ENCODE data around the gene CYTH3.

Gene CYTH3

GRCh38 chr7:6221340-6222319, 50.8 kb downstream of the CYTH3 start:
- Histone ChIP-seq H3K27ac (ENCODE audit: low read depth in 2 of 2, low read length in 2 of 2) (no peak overlapping the region), H3K9me3 (ENCODE audit: control insufficient read depth in 2 of 2, low read length in 2 of 2) (no peaks in the 10 kb centered on the region), H3K36me3 (ENCODE audit: control insufficient read depth in 2 of 2, insufficient read depth in 2 of 2, low read length in 2 of 2) (no peaks in the 10 kb centered on the region), H3K27me3 (ENCODE audit: control insufficient read depth in 2 of 2, insufficient read depth in 2 of 2, low read length in 2 of 2) (no peaks in the 10 kb centered on the region), H3K9ac (ENCODE audit: low read depth in 1 of 2, low read length in 2 of 2) (no peak overlapping the region), H3K4me3 (ENCODE audit: low read length in 2 of 2) (no peak overlapping the region), H3K4me1 (ENCODE audit: control insufficient read depth in 2 of 2, insufficient read depth in 2 of 2, low read length in 2 of 2) (peaks cover 2 to 5% of the 10 kb centered on the region in 2 donors)

- Histone ChIP-seq H3K4me1 (ENCODE audit: control insufficient read depth in 2 of 2, insufficient read depth in 2 of 2, low read length in 2 of 2) (peaks cover 0 to 2% of the 10 kb centered on the region in 2 donors), H3K27ac (ENCODE audit: low read depth in 2 of 2, low read length in 2 of 2) (no peak overlapping the region), H3K9ac (ENCODE audit: low read depth in 1 of 2, low read length in 2 of 2) (no peak overlapping the region), H3K9me3 (ENCODE audit: control insufficient read depth in 2 of 2, low read length in 2 of 2) (no peaks in the 10 kb centered on the region), H3K27me3 (ENCODE audit: control insufficient read depth in 2 of 2, insufficient read depth in 2 of 2, low read length in 2 of 2) (no peaks in the 10 kb centered on the region), H3K4me3 (ENCODE audit: low read length in 2 of 2) (no peak overlapping the region), H3K36me3 (ENCODE audit: control insufficient read depth in 2 of 2, insufficient read depth in 2 of 2, low read length in 2 of 2) (no peaks in the 10 kb centered on the region)
Observed at GRCh38 chr7:6218329-6218728, 54.1 kb downstream of the CYTH3 start.

GRCh38 chr7:6212008-6212407, 60.4 kb downstream of the CYTH3 start:
- Histone ChIP-seq H3K9ac (ENCODE audit: low read depth in 1 of 2, low read length in 2 of 2) (no peak overlapping the region), H3K27me3 (ENCODE audit: control insufficient read depth in 2 of 2, insufficient read depth in 2 of 2, low read length in 2 of 2) (no peaks in the 10 kb centered on the region), H3K9me3 (ENCODE audit: control insufficient read depth in 2 of 2, low read length in 2 of 2) (no peaks in the 10 kb centered on the region)

GRCh38 chr7:6210621-6211372, 61.6 kb downstream of the CYTH3 start:
- Histone ChIP-seq H3K9me3 (ENCODE audit: control insufficient read depth in 2 of 2, low read length in 2 of 2) (no peaks in the 10 kb centered on the region), H3K9ac (ENCODE audit: low read depth in 1 of 2, low read length in 2 of 2) (no peak overlapping the region), H3K27ac (ENCODE audit: low read depth in 2 of 2, low read length in 2 of 2) (no peak overlapping the region), H3K4me1 (ENCODE audit: control insufficient read depth in 2 of 2, insufficient read depth in 2 of 2, low read length in 2 of 2) (no peaks in the 10 kb centered on the region), H3K36me3 (ENCODE audit: control insufficient read depth in 2 of 2, insufficient read depth in 2 of 2, low read length in 2 of 2) (no peaks in the 10 kb centered on the region), H3K27me3 (ENCODE audit: control insufficient read depth in 2 of 2, insufficient read depth in 2 of 2, low read length in 2 of 2) (no peaks in the 10 kb centered on the region), H3K4me3 (ENCODE audit: low read length in 2 of 2) (no peak overlapping the region)

More at GRCh38 chr7:6212008-6212407, 60.4 kb downstream of the CYTH3 start:
- Histone ChIP-seq H3K4me1 (ENCODE audit: control insufficient read depth in 2 of 2, insufficient read depth in 2 of 2, low read length in 2 of 2) (no peaks in the 10 kb centered on the region), H3K4me3 (ENCODE audit: low read length in 2 of 2) (no peak overlapping the region), H3K36me3 (ENCODE audit: control insufficient read depth in 2 of 2, insufficient read depth in 2 of 2, low read length in 2 of 2) (no peaks in the 10 kb centered on the region), H3K27ac (ENCODE audit: low read depth in 2 of 2, low read length in 2 of 2) (no peak overlapping the region)

- Histone ChIP-seq H3K4me3 (ENCODE audit: low read length in 2 of 2) (no peak overlapping the region), H3K9ac (ENCODE audit: low read depth in 1 of 2, low read length in 2 of 2) (no peak overlapping the region), H3K4me1 (ENCODE audit: control insufficient read depth in 2 of 2, insufficient read depth in 2 of 2, low read length in 2 of 2) (no peaks in the 10 kb centered on the region), H3K27ac (ENCODE audit: low read depth in 2 of 2, low read length in 2 of 2) (no peak overlapping the region), H3K9me3 (ENCODE audit: control insufficient read depth in 2 of 2, low read length in 2 of 2) (no peaks in the 10 kb centered on the region), H3K36me3 (ENCODE audit: control insufficient read depth in 2 of 2, insufficient read depth in 2 of 2, low read length in 2 of 2) (no peaks in the 10 kb centered on the region), H3K27me3 (ENCODE audit: control insufficient read depth in 2 of 2, insufficient read depth in 2 of 2, low read length in 2 of 2) (no peaks in the 10 kb centered on the region)
Observed at GRCh38 chr7:6209340-6209739, 63.1 kb downstream of the CYTH3 start.

- H3K4me3 ChIP-seq (ENCODE audit: low read length in 2 of 2), result no peak overlapping the region
- H3K9ac ChIP-seq (ENCODE audit: low read depth in 1 of 2, low read length in 2 of 2), result no peak overlapping the region
- H3K4me1 ChIP-seq (ENCODE audit: control insufficient read depth in 2 of 2, insufficient read depth in 2 of 2, low read length in 2 of 2), result no peaks in the 10 kb centered on the region
- H3K27ac ChIP-seq (ENCODE audit: low read depth in 2 of 2, low read length in 2 of 2), result no peak overlapping the region
- no peaks in the 10 kb centered on the region for H3K9me3 ChIP-seq (ENCODE audit: control insufficient read depth in 2 of 2, low read length in 2 of 2)
- H3K36me3 ChIP-seq (ENCODE audit: control insufficient read depth in 2 of 2, insufficient read depth in 2 of 2, low read length in 2 of 2), result no peaks in the 10 kb centered on the region
- no peaks in the 10 kb centered on the region for H3K27me3 ChIP-seq (ENCODE audit: control insufficient read depth in 2 of 2, insufficient read depth in 2 of 2, low read length in 2 of 2)
Observed at GRCh38 chr7:6208573-6209328, 63.7 kb downstream of the CYTH3 start.

GRCh38 chr7:6205971-6206660, 66.3 kb downstream of the CYTH3 start:
- no peak overlapping the region for H3K4me3 ChIP-seq (ENCODE audit: low read length in 2 of 2)
- H3K27ac ChIP-seq (ENCODE audit: low read depth in 2 of 2, low read length in 2 of 2), result no peak overlapping the region
- H3K9me3 ChIP-seq (ENCODE audit: control insufficient read depth in 2 of 2, low read length in 2 of 2), result no peaks in the 10 kb centered on the region
- no peaks in the 10 kb centered on the region for H3K4me1 ChIP-seq (ENCODE audit: control insufficient read depth in 2 of 2, insufficient read depth in 2 of 2, low read length in 2 of 2)
- no peaks in the 10 kb centered on the region for H3K27me3 ChIP-seq (ENCODE audit: control insufficient read depth in 2 of 2, insufficient read depth in 2 of 2, low read length in 2 of 2)
- no peaks in the 10 kb centered on the region for H3K36me3 ChIP-seq (ENCODE audit: control insufficient read depth in 2 of 2, insufficient read depth in 2 of 2, low read length in 2 of 2)
- H3K9ac ChIP-seq (ENCODE audit: low read depth in 1 of 2, low read length in 2 of 2), result no peak overlapping the region

- no peak overlapping the region for H3K4me3 ChIP-seq (ENCODE audit: low read length in 2 of 2)
- H3K9me3 ChIP-seq (ENCODE audit: control insufficient read depth in 2 of 2, low read length in 2 of 2), result no peaks in the 10 kb centered on the region
- no peaks in the 10 kb centered on the region for H3K27me3 ChIP-seq (ENCODE audit: control insufficient read depth in 2 of 2, insufficient read depth in 2 of 2, low read length in 2 of 2)
- no peaks in the 10 kb centered on the region for H3K36me3 ChIP-seq (ENCODE audit: control insufficient read depth in 2 of 2, insufficient read depth in 2 of 2, low read length in 2 of 2)
- no peaks in the 10 kb centered on the region for H3K4me1 ChIP-seq (ENCODE audit: control insufficient read depth in 2 of 2, insufficient read depth in 2 of 2, low read length in 2 of 2)
- H3K9ac ChIP-seq (ENCODE audit: low read depth in 1 of 2, low read length in 2 of 2), result no peak overlapping the region
- no peak overlapping the region for H3K27ac ChIP-seq (ENCODE audit: low read depth in 2 of 2, low read length in 2 of 2)
Observed at GRCh38 chr7:6203381-6203780, 69.0 kb downstream of the CYTH3 start.

DNA sequence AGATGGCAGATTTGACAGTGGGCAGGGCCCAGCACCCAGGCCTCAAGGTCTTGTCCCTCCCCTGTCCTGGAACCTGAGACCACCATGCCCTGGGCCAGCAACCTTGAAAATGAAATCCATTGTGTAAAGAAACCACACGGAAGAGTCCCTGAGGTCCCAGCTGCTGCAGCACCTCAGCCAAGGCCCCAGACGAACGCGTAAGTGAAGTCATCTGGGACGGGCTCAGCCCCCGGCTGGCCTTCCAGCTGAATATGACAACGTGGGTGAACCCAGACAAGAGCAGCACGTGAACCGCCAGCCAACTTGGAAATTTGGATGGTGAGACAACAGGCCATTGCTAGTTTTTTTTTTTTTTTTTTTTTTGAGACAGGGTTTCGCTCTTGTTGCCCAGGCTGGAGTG, 70.3 kb downstream of the CYTH3 start:
- Histone ChIP-seq H3K27me3 (ENCODE audit: control insufficient read depth in 2 of 2, insufficient read depth in 2 of 2, low read length in 2 of 2) (no peaks in the 10 kb centered on the region), H3K27ac (ENCODE audit: low read depth in 2 of 2, low read length in 2 of 2) (no peak overlapping the region), H3K36me3 (ENCODE audit: control insufficient read depth in 2 of 2, insufficient read depth in 2 of 2, low read length in 2 of 2) (no peaks in the 10 kb centered on the region), H3K4me1 (ENCODE audit: control insufficient read depth in 2 of 2, insufficient read depth in 2 of 2, low read length in 2 of 2) (peaks cover 0 to 2% of the 10 kb centered on the region in 2 donors), H3K9me3 (ENCODE audit: control insufficient read depth in 2 of 2, low read length in 2 of 2) (no peaks in the 10 kb centered on the region), H3K9ac (ENCODE audit: low read depth in 1 of 2, low read length in 2 of 2) (no peak overlapping the region), H3K4me3 (ENCODE audit: low read length in 2 of 2) (no peak overlapping the region)

Measured in mucosa of rectum (tissue), 2 donors.